GM18519 (cell line): ENCODE results near the gene GOLPH3.
"Not testable (repeated sequence)": the region's sequence is repeated elsewhere in the genome, so short reads cannot be mapped to it uniquely, and the experiment has no call there.

ENCODE experiments used
- ATAC-seq: cut with Tn5 transposase; IDR thresholded peaks from one replicate; pipeline ENCODE4 v1.9.1; 2021; ENCODE audit warnings: mild to moderate bottlenecking, moderate library complexity; ENCODE audit not compliant: unreplicated experiment, low FRiP score

Gene GOLPH3

DNA sequence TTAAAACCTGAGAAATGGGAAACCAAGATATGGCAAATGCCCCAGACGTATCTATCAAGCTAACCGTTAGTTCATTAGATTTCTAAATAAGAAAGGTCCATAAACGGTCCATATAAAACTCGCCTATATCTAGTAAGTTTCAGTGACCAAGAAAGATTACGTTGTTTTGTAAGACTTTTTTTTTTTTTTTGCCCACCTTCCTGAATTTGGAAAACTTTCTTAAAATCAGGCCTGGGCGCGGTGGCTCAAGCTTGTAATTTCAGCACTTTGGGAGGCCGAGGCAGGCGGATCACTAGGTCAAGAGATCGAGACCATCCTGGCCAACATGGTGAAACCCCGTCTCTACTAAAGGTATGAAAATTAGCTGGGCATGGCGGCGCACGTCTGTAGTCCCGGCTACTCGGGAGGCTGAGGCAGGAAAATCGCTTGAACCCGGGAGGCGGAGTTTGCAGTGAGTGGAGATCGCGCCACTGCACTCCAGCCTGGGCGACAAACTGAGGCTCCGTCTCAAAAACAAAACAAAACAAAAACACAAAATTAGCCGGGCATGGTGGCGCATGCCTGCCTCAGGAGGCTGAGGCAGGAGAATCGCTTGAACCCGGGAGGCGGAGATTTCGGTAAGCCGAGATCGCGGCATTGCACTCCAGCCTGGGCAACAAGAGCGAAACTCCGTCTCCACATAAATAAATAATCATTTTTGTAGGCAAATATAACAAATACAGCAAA, 1.8 kb downstream of the GOLPH3 start:
- ATAC-seq: not testable (repeated sequence)

DNA sequence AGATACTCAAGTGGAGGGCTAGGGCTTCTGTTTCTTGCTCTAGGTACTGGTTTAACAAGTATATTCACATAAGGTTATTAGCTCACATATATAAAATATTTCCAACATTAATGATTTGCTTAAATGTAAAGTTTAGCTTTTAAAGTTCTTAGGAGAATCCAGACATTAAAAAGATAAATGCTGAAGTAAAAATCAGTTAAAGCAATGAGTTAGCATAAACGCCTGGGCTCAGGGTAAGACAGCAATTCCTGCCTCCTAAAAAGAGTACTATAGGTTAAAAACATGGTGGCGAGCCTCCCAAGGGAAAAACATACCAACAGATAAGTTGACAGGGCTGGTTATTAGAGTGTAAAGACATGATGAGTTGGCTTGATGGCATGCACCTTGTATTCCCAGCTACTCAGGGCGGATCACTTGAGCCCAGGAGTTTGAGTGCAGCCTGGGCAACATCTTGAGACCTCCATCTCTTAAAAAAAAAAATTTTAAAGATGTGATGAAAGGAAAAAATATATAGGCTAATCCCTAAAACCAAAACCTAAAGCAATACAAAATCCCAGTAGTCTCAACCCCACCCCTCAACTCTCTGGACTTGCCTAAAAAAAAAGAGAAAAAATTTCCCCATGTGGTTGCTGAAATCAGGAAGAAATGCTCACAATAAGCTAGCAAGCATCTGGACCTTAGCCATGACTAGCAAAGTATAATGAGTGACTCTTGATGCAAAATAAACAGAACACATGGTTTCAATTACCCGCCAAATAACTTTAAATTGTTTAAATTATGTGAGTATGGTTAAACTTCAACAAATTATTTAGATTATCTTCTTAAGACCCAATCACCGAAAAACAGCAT, 3.6 kb downstream of the GOLPH3 start:
- no peak for ATAC-seq

DNA sequence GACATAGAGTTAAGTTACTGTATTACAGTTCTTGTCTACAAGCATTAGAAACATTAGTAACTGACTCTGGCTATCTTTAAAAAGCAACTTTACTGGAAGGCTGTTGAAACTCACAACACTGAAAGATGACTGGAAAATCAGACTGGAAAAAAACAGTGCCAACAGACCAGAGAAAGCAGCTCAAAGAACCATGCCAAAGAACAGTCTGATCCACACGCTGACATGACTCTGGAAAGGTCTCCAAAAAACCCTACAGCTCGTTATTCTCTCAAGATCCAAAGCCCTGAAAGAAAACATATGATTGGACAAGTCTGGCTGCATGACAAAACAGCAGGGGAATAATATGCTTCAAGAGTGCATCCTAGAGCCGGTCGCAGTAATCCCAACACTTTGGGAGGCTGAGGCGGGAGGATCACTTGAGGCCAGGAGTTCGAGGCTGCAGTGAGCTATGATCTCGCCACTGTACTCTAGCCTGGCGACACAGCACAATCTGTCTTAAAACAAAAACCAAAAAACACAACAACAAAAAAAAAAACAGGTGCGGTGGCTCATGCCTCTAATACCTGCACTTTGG, 5.6 kb downstream of the GOLPH3 start:
- no peak for ATAC-seq

DNA sequence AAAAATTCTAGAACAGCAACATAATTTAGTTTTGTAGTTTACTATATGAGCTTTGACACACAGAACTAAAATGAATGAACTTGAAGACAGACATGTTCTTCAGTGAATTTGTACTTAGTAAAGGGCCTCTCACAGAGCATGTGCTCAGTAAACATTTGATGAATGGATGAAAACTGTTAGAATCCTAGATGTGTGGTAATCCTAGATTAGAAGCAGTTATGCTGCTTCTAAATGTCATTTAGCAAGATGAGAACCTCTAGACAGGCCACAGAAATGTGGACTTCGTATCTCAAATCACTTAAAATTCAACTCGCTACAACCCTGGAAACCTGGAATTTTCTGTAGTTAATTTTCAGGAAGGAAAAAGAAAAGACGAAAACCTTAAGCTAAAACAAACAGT, 8.5 kb downstream of the GOLPH3 start:
- ATAC-seq: no peak

DNA sequence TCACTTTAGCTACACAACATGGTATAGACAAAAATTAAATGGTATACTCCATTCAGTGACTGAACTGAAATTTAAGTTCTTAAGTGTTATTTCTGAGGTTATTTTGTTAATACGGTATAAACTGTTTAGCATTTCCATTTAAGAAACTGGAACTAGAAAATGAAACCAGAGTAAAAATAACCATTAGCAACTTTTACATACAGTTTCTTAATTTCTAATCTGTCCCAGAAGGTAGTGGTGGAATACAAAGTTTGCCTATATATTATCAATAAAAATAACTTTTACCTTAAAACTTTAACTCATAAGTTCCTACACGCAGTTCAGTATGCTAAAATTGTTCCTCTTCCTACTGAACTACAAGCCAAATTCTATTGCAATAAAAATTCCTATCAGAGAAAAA, 10.3 kb downstream of the GOLPH3 start:
- ATAC-seq: no peak

DNA sequence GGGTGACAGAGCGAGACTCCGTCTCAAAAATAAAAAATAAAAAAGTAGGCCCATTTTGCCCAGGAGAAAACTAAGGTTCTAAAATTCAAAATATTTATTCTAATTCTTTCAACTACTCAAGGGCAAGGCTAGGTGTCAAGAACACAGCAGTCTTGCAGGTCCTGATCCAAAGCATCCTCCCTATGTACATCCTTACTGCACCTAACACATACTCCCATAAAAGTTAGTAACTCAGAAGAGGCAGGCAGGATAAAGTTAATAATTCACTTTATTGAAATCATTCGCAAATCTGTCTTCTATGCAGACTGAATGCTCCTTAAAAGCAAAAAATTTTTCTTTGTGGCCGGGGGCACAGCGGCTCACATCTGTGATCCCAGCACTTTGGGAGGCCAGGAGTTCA, 11.1 kb downstream of the GOLPH3 start:
- no peak for ATAC-seq

DNA sequence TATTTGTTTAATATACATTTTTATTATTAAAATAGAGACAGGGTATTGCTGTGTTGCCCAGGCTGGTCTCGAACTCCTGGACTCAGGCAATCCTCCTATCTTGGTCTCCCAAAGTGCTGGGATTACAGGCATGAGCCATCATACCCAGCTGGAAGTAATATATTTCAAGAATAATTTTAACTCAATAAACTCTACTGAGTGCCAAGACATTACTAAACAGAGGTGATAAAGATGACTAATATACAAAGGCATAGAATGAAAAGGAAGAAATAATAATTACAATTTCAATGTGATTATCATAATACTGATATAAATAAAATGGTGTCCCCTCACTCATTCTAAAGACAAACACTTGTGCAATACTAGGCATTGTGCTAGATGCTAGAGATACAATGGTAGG, 13.9 kb downstream of the GOLPH3 start:
- ATAC-seq: no peak

DNA sequence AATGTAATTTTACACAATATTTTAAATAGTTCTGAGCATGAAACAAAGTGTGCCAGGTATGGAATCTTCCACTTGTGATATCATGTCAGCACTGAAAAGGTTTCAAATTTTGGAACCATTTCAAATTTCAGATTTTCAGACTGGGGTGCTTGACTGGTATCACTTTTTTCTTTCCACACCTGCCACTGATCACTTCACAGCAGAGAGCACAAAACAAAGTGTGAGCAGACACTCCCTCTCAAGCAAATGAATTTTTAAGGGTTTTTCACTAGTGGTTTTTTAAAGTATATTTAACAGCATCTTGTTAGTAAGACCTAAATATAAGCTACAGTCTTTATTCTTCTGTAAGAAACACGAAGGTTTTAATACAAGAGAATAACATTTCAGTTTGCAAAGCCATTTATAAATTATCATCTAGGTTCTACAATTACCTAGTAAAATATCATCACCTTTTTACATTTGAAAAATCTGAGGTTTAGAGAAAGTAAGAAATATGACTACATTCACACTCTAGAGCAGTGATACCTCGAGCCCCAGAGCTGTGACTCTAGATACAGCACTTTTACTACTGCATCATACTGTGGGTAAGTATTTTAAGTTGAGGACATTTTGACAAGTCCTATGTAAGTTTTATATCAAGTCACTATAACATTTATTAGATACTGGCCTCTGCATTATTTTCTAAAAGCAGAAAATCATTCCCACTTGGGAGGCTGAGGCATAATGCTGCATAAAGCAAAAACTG, 14.6 kb downstream of the GOLPH3 start:
- no peak for ATAC-seq

DNA sequence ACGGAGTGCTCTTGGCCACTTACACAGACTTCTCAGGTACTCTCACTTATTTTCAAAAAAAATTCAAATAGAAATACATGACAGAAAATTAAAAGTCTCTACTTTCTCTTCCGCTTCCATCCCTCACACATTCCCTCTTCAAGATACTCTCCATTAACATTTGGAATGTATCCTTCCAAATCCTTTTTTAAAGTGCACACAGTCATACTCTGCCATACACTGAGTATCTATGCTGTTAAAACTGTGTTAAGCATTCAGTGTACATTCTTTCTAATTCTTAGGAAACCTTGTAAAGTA, 15.5 kb downstream of the GOLPH3 start:
- ATAC-seq: no peak

DNA sequence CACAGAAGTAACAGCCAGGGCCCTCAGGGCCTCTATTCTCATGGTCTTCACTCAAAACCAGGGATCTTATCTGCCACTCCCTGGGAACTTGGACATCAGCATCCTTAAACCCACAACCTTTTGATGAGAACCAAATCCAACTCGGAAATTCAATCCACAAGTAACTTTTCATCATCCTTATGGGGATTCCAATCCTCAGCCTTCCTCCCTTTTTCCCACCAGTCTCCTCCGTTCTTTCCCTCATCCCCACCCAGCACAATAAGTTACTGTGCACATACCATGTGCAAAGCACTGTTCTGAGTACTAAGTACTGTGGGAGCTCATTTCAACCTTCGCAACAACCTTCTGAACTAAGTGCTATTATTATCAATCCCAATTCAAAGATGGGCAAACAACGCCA, 17.0 kb downstream of the GOLPH3 start:
- no peak for ATAC-seq

DNA sequence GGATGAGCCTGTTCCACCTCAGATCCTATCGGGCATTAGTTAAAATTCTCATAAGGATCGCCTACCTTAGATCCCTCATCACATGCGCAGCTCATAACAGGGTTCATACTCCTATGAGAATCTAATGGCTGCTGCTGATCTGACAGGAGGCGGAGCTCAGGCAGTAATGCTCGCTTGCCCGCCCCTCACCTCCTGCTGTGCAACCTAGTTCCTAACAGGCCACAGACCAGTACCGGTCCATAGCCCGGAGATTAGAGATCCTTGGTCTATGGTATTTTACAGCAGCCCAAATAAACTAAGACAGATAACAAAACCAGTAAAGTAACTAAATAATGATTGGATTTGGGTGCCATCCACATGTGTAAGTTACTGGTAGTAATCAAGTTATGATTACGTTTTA, 17.5 kb downstream of the GOLPH3 start:
- no peak for ATAC-seq

DNA sequence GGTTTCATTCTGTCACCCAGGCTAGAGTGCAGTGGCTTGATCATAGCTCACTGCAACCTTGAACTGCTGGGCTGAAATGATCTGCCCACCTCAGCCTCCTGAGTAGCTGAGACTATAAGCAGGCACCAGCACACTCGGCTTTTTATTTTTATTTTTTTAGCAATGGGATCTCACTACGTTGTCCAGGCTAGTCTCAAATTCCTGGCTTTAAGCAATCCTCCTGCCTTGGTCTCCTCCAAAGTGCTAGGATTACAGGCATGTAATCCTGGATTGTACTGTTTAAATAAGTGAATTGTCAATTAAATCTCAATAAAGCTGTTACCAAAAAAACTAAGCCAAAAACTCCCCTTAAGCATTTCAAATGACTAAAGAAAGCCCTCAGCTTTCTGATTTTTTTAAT, 18.9 kb downstream of the GOLPH3 start:
- ATAC-seq: no peak

DNA sequence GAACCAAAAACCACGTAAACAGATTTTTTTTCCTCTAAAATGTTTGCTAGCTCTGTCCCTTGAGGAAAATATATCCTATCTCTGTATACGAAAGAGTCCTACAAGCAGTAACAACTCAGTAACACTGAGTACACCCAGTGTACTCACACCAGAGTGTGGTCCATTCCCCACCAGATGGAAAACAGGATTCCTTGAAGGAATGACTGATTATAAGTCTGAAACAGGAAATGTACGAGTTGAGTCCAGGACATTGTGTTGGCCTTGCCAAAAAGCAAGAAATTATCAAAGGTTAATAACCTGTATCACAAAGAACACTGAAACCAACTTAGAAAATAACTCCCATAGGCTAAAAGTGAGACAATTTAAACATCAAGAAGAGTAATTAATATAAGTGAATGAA, 20.4 kb downstream of the GOLPH3 start:
- no peak for ATAC-seq

DNA sequence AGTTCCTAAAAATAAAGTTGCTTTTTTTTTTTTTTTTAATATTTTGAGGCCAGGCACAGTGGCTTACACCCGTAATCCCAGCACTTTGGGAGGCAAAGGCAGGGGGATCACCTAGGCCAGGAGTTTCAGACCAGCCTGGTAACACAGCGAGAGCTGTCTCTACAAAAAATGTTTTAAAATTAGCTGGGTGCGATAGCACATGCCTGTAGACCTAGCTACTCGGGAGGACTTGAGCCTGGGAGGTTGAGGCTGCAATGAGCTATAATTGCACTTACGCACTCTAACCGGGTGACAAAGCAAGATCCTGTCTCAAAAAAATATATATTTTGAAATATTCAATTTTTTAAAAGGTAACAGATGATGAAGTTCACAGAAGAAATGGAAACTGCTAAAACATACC, 22.9 kb downstream of the GOLPH3 start:
- ATAC-seq: no peak

DNA sequence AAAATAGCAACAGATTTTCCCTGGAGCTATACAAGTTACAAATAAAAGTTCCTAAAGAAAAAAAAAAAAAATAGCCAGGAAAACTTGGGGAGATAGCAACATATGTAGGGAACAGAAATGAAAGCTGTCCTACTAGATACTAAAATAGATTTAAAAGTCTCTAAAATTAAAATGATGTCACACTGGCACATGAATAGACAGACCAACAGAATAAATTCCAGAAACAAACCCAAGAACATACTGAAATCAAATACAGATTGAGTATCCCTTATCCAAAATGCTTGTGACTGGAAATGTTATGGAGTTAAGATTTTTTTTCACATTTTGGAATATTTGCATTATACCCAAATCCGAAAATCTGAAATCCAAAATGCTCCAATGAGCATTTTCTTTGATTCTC, 23.8 kb downstream of the GOLPH3 start:
- ATAC-seq: no peak

DNA sequence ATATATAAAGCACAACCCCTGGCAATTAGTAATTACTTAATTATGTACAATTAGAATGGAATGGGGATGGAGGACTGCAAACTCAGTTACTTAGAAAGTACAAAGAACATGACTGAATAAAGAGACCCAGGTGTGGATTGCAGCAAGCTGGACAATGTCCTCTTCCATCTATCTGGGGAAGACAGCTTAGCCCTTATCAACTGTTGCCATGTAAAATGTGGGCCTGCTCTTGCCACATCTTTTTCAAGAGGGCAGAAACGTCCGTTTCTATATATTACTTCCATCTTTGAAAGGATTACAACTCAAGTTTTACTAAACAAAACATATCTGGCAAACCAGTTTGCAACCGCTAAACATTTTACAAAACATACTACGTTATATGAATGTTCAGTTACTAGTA, 26.2 kb downstream of the GOLPH3 start:
- ATAC-seq: no peak

DNA sequence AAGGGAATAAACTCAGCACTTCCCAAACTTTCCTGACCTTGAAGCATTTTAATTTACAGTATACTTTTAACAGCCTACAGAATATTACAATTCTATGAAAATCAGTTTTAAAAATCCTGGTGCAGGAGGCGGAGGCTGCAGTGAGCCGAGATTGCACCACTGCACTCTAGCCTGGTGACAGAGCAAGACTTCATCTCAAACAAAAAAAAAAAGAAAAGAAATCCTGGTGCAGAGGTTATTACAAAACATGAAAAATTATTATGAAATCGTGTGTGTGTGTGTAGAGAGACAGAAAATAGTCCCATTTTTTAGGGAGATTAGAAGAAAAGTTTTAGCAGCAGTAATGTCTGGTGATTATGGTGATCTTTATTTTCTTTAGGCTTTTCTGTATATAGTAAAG, 26.9 kb downstream of the GOLPH3 start:
- ATAC-seq: no peak

DNA sequence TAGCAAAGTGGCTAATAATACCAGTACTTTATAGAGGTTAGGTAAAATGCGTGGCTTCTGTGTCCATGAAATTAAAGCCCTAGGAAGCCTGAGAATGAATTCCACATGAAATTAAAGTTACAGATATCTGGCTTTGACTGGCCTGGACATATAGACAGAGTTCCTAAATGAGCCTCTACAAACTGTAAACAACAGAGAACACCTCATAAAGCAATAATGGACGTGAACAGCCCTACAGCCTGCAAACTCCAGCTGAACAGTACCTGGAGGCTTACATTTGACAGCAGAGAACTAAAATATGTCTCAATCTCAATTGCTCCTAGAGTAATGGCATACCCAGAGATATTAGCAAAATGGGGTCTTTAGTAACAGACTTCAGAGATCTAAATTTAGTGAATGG, 28.7 kb downstream of the GOLPH3 start:
- ATAC-seq: no peak

DNA sequence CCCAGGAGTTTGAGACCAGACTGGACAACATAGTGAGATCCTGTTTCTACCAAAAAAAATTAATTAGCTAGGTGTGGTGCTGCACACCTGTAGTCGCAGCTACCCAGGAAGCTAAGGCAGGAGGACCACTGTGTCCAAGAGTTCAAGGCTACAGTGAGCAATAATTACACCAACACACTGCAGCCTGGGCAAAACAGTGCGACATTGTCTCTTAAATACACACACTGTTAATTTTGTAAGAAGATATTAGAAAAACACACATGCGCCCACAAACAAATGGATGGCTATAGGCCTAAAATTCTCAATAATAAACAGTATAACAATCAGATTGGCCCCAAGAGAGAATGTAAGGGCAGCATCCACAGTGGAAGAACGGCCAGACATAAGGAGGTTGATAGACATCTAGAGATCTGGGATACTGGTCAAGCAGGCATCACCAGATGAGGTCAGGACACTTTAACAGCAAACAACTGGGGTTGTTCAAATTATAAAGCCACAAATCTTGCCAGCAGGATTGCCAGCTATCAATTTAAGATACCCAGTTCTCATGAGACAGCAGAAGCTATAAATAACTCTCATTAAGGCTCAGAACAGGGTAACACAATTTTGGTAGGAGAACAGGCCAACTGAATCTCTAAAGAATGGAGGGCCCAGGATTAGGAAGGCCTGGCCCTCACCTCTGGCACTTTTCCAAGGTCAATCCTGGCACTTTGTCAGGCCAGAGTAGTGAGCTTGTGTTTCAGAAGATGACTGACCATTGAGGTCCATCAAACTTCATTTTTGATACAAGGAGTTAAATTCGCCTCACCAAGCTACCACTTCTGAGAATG, 29.5 kb downstream of the GOLPH3 start:
- no peak for ATAC-seq

DNA sequence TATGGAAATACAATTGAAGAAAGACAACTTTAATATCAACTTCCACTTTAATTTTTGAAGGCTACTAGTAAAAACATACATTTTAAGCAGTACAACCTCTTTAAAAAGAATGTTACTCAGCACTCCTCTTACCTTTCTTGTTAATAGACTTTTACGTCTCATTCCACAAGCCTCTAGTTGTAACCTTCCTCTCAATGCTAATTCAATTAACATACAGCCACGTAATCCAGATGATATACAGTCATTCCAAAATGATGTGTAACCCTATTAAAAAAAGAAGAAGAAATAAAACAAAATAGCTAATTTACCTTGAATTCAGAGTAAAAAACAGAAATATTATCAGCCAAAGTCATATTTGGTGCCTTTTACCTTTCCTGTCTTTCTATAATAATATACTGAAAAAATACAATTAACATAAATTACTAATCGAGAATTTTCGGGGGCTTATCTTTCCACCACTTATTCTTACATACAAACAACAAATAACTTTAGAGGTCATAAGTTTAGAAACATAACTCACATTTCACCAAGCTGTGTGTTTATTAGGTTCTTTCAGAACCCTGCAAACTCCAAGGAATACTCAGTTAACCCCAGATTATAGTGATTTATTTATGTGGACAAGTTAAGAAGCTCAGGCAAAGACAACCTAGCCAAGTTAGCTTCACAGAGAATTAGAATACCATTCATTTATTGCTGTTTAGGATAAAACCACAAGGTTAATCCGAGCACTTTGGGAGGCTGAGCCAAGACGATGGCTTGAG, 30.3 kb downstream of the GOLPH3 start:
- ATAC-seq: no peak
